ENCODE results near the gene GBA3.

The GBA3 gene

GRCh38 chr4:22790631-22791030 is 97.9 kb downstream of the GBA3 start:
- no peak for DNase-seq

GRCh38 chr4:22794732-22795131 is 102.0 kb downstream of the GBA3 start:
- DNase-seq: no peak

GRCh38 chr4:22801391-22801790 is 108.7 kb downstream of the GBA3 start:
- DNase-seq: no peak

GRCh38 chr4:22802876-22803275 is 110.1 kb downstream of the GBA3 start:
- DNase-seq: no peak

- no peak for DNase-seq
Measured at GRCh38 chr4:22803512-22803911, 110.8 kb downstream of the GBA3 start.

GRCh38 chr4:22814906-22815305 is 122.2 kb downstream of the GBA3 start:
- no peak for DNase-seq

GRCh38 chr4:22824091-22824490 is 131.4 kb downstream of the GBA3 start:
- no peak for DNase-seq

- DNase-seq: no peak
Measured at GRCh38 chr4:22842360-22843018, 149.8 kb downstream of the GBA3 start.

GRCh38 chr4:22848332-22848731 is 155.6 kb downstream of the GBA3 start:
- no peak for DNase-seq

- DNase-seq: no peak
Measured at GRCh38 chr4:22850055-22850454, 157.3 kb downstream of the GBA3 start.

- no peak for DNase-seq
Measured at GRCh38 chr4:22850630-22851029, 157.9 kb downstream of the GBA3 start.

- DNase-seq: no peak
Measured at GRCh38 chr4:22857411-22857810, 164.7 kb downstream of the GBA3 start.

GRCh38 chr4:22859318-22859717 is 166.6 kb downstream of the GBA3 start:
- DNase-seq: no peak

All from CD4-positive, alpha-beta T cell treated with Interferon gamma for 1 hour (primary cell).